ENCODE measurements around the gene KDM4B. TPM values are rescaled to one million over a fixed set of nuclear protein-coding genes. Genes with fewer than 3 reads are reported as not detected.

The KDM4B gene
- total RNA-seq = 46.0 TPM

GRCh38 chr19:4968462-4969291 lies at the start of gene KDM4B:
Gene KDM4B, plus strand, starts transcription at chr19:4969113. Its CDS starts 63,778 bp downstream, at chr19:5032891.
- intact Hi-C loops (cut with DNase I) = loop anchor here (1.0 to 10.0 kb wide), 7 partner anchors 58 to 1206 kb away; partner anchors contain the start of genes APBA3, DPP9, MRPL54 and PLIN3
- peak within 1 kb of the TSS; percentile 62 to 90 for H3K4me3 ChIP-seq
- no peaks in the 10 kb centered on the region for H3K36me3 ChIP-seq
- peak; percentile 99 to 100 for DNase-seq (ENCODE audit: low spot score in 2 of 2)
- TF ChIP-seq, protein P1, sequence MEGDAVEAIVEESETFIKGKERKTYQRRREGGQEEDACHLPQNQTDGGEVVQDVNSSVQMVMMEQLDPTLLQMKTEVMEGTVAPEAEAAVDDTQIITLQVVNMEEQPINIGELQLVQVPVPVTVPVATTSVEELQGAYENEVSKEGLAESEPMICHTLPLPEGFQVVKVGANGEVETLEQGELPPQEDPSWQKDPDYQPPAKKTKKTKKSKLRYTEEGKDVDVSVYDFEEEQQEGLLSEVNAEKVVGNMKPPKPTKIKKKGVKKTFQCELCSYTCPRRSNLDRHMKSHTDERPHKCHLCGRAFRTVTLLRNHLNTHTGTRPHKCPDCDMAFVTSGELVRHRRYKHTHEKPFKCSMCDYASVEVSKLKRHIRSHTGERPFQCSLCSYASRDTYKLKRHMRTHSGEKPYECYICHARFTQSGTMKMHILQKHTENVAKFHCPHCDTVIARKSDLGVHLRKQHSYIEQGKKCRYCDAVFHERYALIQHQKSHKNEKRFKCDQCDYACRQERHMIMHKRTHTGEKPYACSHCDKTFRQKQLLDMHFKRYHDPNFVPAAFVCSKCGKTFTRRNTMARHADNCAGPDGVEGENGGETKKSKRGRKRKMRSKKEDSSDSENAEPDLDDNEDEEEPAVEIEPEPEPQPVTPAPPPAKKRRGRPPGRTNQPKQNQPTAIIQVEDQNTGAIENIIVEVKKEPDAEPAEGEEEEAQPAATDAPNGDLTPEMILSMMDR (IDR thresholded peaks at IDR 0.05) = no peak
- H3K4me1 ChIP-seq = peaks cover 9 to 18% of the 10 kb centered on the region in 2 donors
- no peaks in the 10 kb centered on the region for H3K9me3 ChIP-seq
- H3K27me3 ChIP-seq = no peaks in the 10 kb centered on the region
- H3K27ac ChIP-seq = peak within 1 kb of the TSS; percentile 24 to 40

- Histone ChIP-seq H3K9me3 (no peaks in the 10 kb centered on the region), H3K27me3 (no peaks in the 10 kb centered on the region), H3K27ac (no peak overlapping the region), H3K4me3 (no peak overlapping the region), H3K36me3 (no peaks in the 10 kb centered on the region), H3K4me1 (no peaks in the 10 kb centered on the region)
- no peak for DNase-seq (ENCODE audit: low spot score in 2 of 2)
- intact Hi-C loops (cut with DNase I) = no loop called here
- TF ChIP-seq, protein P1 (IDR thresholded peaks at IDR 0.05) = no peak
These were observed 46.2 kb upstream of the KDM4B start for GRCh38 chr19:4922530-4923275.

GRCh38 chr19:4923276-4923747 lies 45.6 kb upstream of the KDM4B start:
- intact Hi-C loops (cut with DNase I) = no loop called here
- no peaks in the 10 kb centered on the region for H3K9me3 ChIP-seq
- DNase-seq (ENCODE audit: low spot score in 2 of 2) = no peak
- no peak overlapping the region for H3K4me3 ChIP-seq
- TF ChIP-seq, protein P1 (IDR thresholded peaks at IDR 0.05) = no peak
- H3K36me3 ChIP-seq = no peaks in the 10 kb centered on the region
- H3K4me1 ChIP-seq = no peaks in the 10 kb centered on the region
- H3K27ac ChIP-seq = no peak overlapping the region
- H3K27me3 ChIP-seq = no peaks in the 10 kb centered on the region

DNA sequence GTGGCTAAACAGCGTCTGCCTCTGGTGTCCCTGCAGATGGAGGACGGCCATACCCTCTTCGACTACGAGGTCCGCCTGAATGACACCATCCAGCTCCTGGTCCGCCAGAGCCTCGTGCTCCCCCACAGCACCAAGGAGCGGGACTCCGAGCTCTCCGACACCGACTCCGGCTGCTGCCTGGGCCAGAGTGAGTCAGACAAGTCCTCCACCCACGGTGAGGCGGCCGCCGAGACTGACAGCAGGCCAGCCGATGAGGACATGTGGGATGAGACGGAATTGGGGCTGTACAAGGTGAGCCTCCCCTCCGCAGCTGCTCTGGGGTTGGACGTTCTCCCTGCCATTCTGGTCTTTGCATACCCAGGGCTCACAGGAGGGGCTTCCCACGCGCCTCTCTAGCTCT lies 39.7 kb upstream of the KDM4B start:
- TF ChIP-seq, protein P1 (IDR thresholded peaks at IDR 0.05) = no peak
- H3K4me1 ChIP-seq = no peaks in the 10 kb centered on the region
- H3K9me3 ChIP-seq = no peaks in the 10 kb centered on the region
- no peaks in the 10 kb centered on the region for H3K36me3 ChIP-seq
- intact Hi-C loops (cut with DNase I) = no loop called here
- no peak overlapping the region for H3K4me3 ChIP-seq
- no peak overlapping the region for H3K27ac ChIP-seq
- no peaks in the 10 kb centered on the region for H3K27me3 ChIP-seq
- no peak for DNase-seq (ENCODE audit: low spot score in 2 of 2)

GRCh38 chr19:4930664-4931063 lies 38.2 kb upstream of the KDM4B start:
- Histone ChIP-seq H3K9me3 (no peaks in the 10 kb centered on the region), H3K4me1 (no peaks in the 10 kb centered on the region), H3K27me3 (no peaks in the 10 kb centered on the region), H3K27ac (no peak overlapping the region), H3K36me3 (no peaks in the 10 kb centered on the region), H3K4me3 (no peak overlapping the region)
- intact Hi-C loops (cut with DNase I) = no loop called here
- no peak for DNase-seq (ENCODE audit: low spot score in 2 of 2)
- TF ChIP-seq, protein P1 (IDR thresholded peaks at IDR 0.05) = no peak
